GM18508 (cell line): Measurements from ENCODE around the gene PDZD4.
"Not testable (repeated sequence)": the region's sequence is repeated elsewhere in the genome, so short reads cannot be mapped to it uniquely, and the experiment has no call there.

Experiments used
- ATAC-seq: cut with Tn5 transposase; IDR thresholded peaks from one replicate; pipeline ENCODE4 v1.9.1; 2021; ENCODE audit warnings: moderate number of reproducible peaks; ENCODE audit not compliant: insufficient read depth, unreplicated experiment

Gene PDZD4

GRCh38 chrX:153845195-153845594 is 14.9 kb upstream of the PDZD4 start:
- no peak for ATAC-seq

GRCh38 chrX:153844509-153845082 is 14.3 kb upstream of the PDZD4 start:
- ATAC-seq = no peak

- ATAC-seq = no peak
Measured at GRCh38 chrX:153836921-153837320, 6.6 kb upstream of the PDZD4 start.

- ATAC-seq = no peak
Measured at GRCh38 chrX:153832728-153833127, 2.4 kb upstream of the PDZD4 start.

- no peak for ATAC-seq
Measured at GRCh38 chrX:153831429-153832150, 1.2 kb upstream of the PDZD4 start.

GRCh38 chrX:153830640-153831428 is 490 bp upstream of the PDZD4 start:
- no peak for ATAC-seq

- ATAC-seq = no peak
Measured at GRCh38 chrX:153829549-153829798, 870 bp downstream of the PDZD4 start.

- ATAC-seq = no peak
Measured at GRCh38 chrX:153828723-153829548, 1.4 kb downstream of the PDZD4 start.

GRCh38 chrX:153828308-153828707 is 2.0 kb downstream of the PDZD4 start:
- no peak for ATAC-seq

GRCh38 chrX:153827903-153828302 is 2.4 kb downstream of the PDZD4 start:
- no peak for ATAC-seq

GRCh38 chrX:153827016-153827415 is 3.3 kb downstream of the PDZD4 start:
- ATAC-seq = no peak

- ATAC-seq = no peak
Measured at GRCh38 chrX:153825042-153825441, 5.3 kb downstream of the PDZD4 start.

- ATAC-seq = no peak
Measured at GRCh38 chrX:153824348-153824747, 6.0 kb downstream of the PDZD4 start.

- ATAC-seq = no peak
Measured at GRCh38 chrX:153821066-153821465, 9.3 kb downstream of the PDZD4 start.

- ATAC-seq = no peak
Measured at GRCh38 chrX:153820601-153821000, 9.7 kb downstream of the PDZD4 start.

- no peak for ATAC-seq
Measured at GRCh38 chrX:153819384-153820040, 10.8 kb downstream of the PDZD4 start.

GRCh38 chrX:153818571-153819383 is 11.6 kb downstream of the PDZD4 start:
- ATAC-seq = no peak

GRCh38 chrX:153818064-153818463 is 12.3 kb downstream of the PDZD4 start:
- ATAC-seq = not testable (repeated sequence)

GRCh38 chrX:153816831-153817690 is 13.3 kb downstream of the PDZD4 start:
- no peak for ATAC-seq
